ENCODE results near the gene FLRT2. TPM values are rescaled to one million over a fixed set of nuclear protein-coding genes. Genes with fewer than 3 reads are reported as not detected.

FLRT2 gene
- total and polyA plus RNA-seq, 10 donors = 7.8 to 63.9 (median 23.8) TPM

DNA sequence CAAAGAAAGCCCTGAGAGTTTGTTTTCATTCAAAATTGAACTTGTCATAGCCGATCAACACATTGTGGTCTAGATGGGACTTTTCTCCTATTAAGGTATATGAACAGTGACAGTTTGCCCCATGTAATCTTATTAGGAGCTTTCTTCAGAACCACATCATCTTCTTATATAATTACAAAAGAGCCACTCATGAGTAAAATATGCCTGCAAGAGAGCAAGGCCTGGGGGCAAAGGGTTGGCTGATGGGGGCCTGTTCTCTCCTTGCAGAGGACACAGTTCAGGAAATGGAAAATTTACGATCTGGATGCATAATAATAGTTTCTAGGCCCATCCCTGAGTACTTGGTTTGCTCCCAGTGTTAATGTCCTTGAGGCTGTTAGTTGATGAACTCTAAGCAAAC lies 87.8 kb downstream of the FLRT2 start:
- DNase-seq = no peak
- H3K9me3 ChIP-seq = no peaks in the 10 kb centered on the region
- no peaks in the 10 kb centered on the region for H3K4me1 ChIP-seq
- H3K36me3 ChIP-seq = peaks cover 0 to 18% (median 4%) of the 10 kb centered on the region in 6 donors
- no peak overlapping the region for H3K27ac ChIP-seq
- intact Hi-C loops (cut with DNase I; ENCODE audit: low total_unique reads) = no loop called here
- no peak for TF ChIP-seq POLR2A (IDR thresholded peaks at IDR 0.05)
- TF ChIP-seq POLR2AphosphoS5 (IDR thresholded peaks at IDR 0.05) = no peak
- TF ChIP-seq CTCF (IDR thresholded peaks at IDR 0.05 in 8 of 11, conservative IDR thresholded peaks at IDR 0.05 in 3 of 11) = no peak
- H3K27me3 ChIP-seq (replicated peaks in 1 of 7) = no peaks in the 10 kb centered on the region
- no peak overlapping the region for H3K4me3 ChIP-seq
- 70 to 84% (median 73%) methylated on average over 2 of the region's 2 CpGs for WGBS, 5 donors

DNA sequence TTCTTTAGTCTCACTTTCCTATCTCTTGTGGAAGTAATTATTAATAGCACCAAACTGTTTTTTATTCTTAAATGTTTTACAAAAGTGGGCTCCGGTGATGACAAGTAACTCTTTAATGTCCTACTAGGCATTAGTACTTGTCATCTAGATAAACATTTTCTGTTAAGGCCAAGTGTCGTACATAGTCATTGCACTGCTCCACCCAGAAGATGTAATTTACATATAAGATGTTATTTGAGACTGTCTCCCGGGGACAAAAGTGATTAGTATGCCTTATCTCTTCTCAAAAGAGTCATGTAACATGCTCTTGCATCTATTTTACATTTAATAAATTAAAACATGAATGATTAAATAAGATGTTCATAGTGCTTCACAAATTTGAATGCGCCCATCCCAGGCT lies 88.4 kb downstream of the FLRT2 start:
- Histone ChIP-seq H3K27me3 (replicated peaks in 1 of 7) (no peaks in the 10 kb centered on the region), H3K36me3 (peaks cover 0 to 23% (median 4%) of the 10 kb centered on the region in 6 donors), H3K27ac (no peak overlapping the region), H3K4me1 (no peaks in the 10 kb centered on the region), H3K4me3 (no peak overlapping the region), H3K9me3 (no peaks in the 10 kb centered on the region)
- TF ChIP-seq POLR2AphosphoS5 (IDR thresholded peaks at IDR 0.05) (no peak), CTCF (IDR thresholded peaks at IDR 0.05 in 8 of 11, conservative IDR thresholded peaks at IDR 0.05 in 3 of 11) (no peak), POLR2A (IDR thresholded peaks at IDR 0.05) (no peak)
- 88 to 93% (median 91%) methylated on average over 4 of the region's 4 CpGs for WGBS, 5 donors
- intact Hi-C loops (cut with DNase I; ENCODE audit: low total_unique reads) = no loop called here
- DNase-seq = no peak

- H3K36me3 ChIP-seq = peaks cover 0 to 23% (median 4%) of the 10 kb centered on the region in 6 donors
- H3K27me3 ChIP-seq (replicated peaks in 1 of 7) = no peaks in the 10 kb centered on the region
- 87 to 95% (median 91%) methylated on average over 3 of the region's 3 CpGs for WGBS, 5 donors
- no peak overlapping the region for H3K27ac ChIP-seq
- no peak overlapping the region for H3K4me3 ChIP-seq
- DNase-seq = no peak
- H3K9me3 ChIP-seq = no peaks in the 10 kb centered on the region
- H3K4me1 ChIP-seq = no peaks in the 10 kb centered on the region
- TF ChIP-seq CTCF (IDR thresholded peaks at IDR 0.05 in 8 of 11, conservative IDR thresholded peaks at IDR 0.05 in 3 of 11) (no peak), POLR2A (IDR thresholded peaks at IDR 0.05) (no peak), POLR2AphosphoS5 (IDR thresholded peaks at IDR 0.05) (no peak)
- intact Hi-C loops (cut with DNase I; ENCODE audit: low total_unique reads) = no loop called here
Observed at GRCh38 chr14:85618978-85619377, 89.0 kb downstream of the FLRT2 start.

DNA sequence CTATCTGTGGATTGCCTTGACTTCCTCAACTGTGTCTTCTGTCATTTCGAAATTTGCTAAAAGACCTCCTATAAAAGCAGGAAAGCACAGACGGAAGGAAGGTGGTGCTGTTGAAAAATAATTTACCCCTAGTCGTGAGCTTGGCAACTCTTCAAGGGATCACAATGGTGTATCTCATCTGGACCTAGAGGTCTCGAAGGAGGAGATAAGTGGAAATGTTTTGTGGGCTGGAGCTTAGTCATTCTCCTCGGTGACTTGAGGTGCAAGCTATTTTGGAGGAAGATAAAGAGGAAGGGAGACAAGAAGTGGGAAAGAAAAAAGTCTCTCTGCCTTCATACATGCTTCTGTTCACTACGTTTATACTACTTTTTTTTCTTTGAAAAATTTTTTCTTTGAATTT lies 89.9 kb downstream of the FLRT2 start:
- Histone ChIP-seq H3K36me3 (peaks cover 0 to 23% (median 4%) of the 10 kb centered on the region in 6 donors), H3K27ac (no peak overlapping the region), H3K4me1 (no peaks in the 10 kb centered on the region), H3K4me3 (no peak overlapping the region), H3K9me3 (no peaks in the 10 kb centered on the region), H3K27me3 (replicated peaks in 1 of 7) (no peaks in the 10 kb centered on the region)
- no peak for TF ChIP-seq CTCF (IDR thresholded peaks at IDR 0.05 in 8 of 11, conservative IDR thresholded peaks at IDR 0.05 in 3 of 11)
- no peak for TF ChIP-seq POLR2A (IDR thresholded peaks at IDR 0.05)
- no peak for TF ChIP-seq POLR2AphosphoS5 (IDR thresholded peaks at IDR 0.05)
- 29 to 38% (median 31%) methylated on average over 6 of the region's 6 CpGs for WGBS, 5 donors
- intact Hi-C loops (cut with DNase I; ENCODE audit: low total_unique reads) = no loop called here
- DNase-seq = no peak
